Stomach (tissue), 4 donors: ENCODE measurements around the gene DLGAP1.

Source experiments
- CTCF ChIP-seq, 7 experiments: fragments of 450-650 bp in 4 of 7; fragments of 200-600 bp in 3 of 7; sonication (generic) in 3 of 7; IDR thresholded peaks; one replicate each; pipeline ENCODE4 v1.5.1; 2016 to 2019; ENCODE audit warnings: antibody characterized with exemption in 7 of 7, control low read depth in 2 of 7, mild to moderate bottlenecking in 1 of 7
- POLR2A ChIP-seq, 4 donors: fragments of 450-650 bp; IDR thresholded peaks; one replicate each; pipeline ENCODE4 v1.6.1; 2016; ENCODE audit warnings: antibody characterized with exemption in 4 of 4, control low read depth in 2 of 4, mild to moderate bottlenecking in 1 of 4, moderate library complexity in 1 of 4
- POLR2AphosphoS5 ChIP-seq, 3 donors: sonication (generic); formaldehyde crosslinking; IDR thresholded peaks; one replicate each; pipeline ENCODE4 v1.6.1; 2016; ENCODE audit warnings: antibody characterized with exemption in 3 of 3

GRCh38 chr18:3585656-3586509, 869.2 kb downstream of the DLGAP1 start:
- peak in 5 of 7 experiments; percentile 61 to 86 (median 76) for TF ChIP-seq CTCF (IDR thresholded peaks at IDR 0.05)
- no peak for TF ChIP-seq POLR2A (IDR thresholded peaks at IDR 0.05)
- peak in 1 of 3 donors; percentile 78 for TF ChIP-seq POLR2AphosphoS5 (IDR thresholded peaks at IDR 0.05)
